ENCODE results near the gene SHQ1. TPM values are rescaled to one million over a fixed set of nuclear protein-coding genes. Genes with fewer than 3 reads are reported as not detected.

SHQ1 gene
- total and polyA plus RNA-seq, 2 donors (not counting 3 experiments of a cell fraction or from before 2014, with no cell fraction given): 7.3 to 20.6 TPM

DNA sequence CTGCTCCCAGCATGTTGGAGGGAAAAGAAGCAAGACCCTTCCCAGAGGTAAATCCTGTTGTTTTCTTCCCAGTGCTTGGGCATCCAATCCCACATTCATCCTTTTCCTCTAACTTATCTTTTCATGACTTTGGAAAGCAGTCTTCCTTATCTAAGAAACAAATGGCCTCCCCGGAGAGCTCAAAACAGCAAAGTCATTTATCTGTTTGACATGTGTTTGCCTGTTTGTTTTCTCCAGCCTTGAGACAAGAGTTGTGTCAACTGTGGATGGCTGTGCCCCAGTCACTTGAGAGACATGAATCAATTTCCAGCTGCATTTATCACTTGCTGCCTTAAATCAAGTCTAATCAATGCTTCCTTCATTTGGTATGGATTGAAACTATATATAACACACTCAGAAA is 103.9 kb downstream of the SHQ1 start:
- Histone ChIP-seq H3K4me2 (ENCODE audit: insufficient read depth, low read length) (no peak overlapping the region), H3K4me3 (replicated peaks in 1 of 3; ENCODE audit: insufficient read depth in 1 of 3, low read depth in 1 of 3, low read length in 3 of 3) (no peak overlapping the region), H3K4me1 (ENCODE audit: control insufficient read depth, extremely low read depth, insufficient read depth, low read length) (no peaks in the 10 kb centered on the region), H3K27ac (ENCODE audit: insufficient read depth, low read depth, low read length) (no peak overlapping the region), H4K20me1 (replicated peaks; ENCODE audit: control insufficient read depth, extremely low read depth, insufficient read depth, low read length) (no peaks in the 10 kb centered on the region), H2AFZ (ENCODE audit: low read depth, low read length) (no peak overlapping the region), H3K79me2 (ENCODE audit: control insufficient read depth, insufficient read depth, low read length) (no peaks in the 10 kb centered on the region), H3K27me3 (ENCODE audit: control insufficient read depth in 2 of 2, insufficient read depth in 2 of 2, low read length in 2 of 2) (no peaks in the 10 kb centered on the region), H3K9ac (replicated peaks; ENCODE audit: extremely low read depth, insufficient read depth, low read length) (no peak overlapping the region), H3K9me3 (replicated peaks; ENCODE audit: control insufficient read depth, insufficient read depth, low read length) (no peaks in the 10 kb centered on the region), H3K36me3 (ENCODE audit: control insufficient read depth in 2 of 2, extremely low read depth in 1 of 2, insufficient read depth in 2 of 2, low read length in 2 of 2) (no peaks in the 10 kb centered on the region), H3K9me1 (replicated peaks; ENCODE audit: control insufficient read depth, extremely low read depth, insufficient read depth, low read length) (no peaks in the 10 kb centered on the region)
- ChIA-PET CTCF (no interaction called here), POLR2A (no interaction called here)
- dilution Hi-C loops (cut with MboI; ENCODE audit: extremely low pct_ligation_motif_present, low sequenced_read_pairs) (no loop called here), intact Hi-C loops (cut with micrococcal nuclease) (no loop called here)
- FAIRE-seq (no peak), DNase-seq (ENCODE audit: low read depth, low spot score) (no peak)
- BruUV-seq (replicated peaks): no TSS peak
- no peak for TF ChIP-seq FOS (IDR thresholded peaks at IDR 0.05; ENCODE audit: borderline replicate concordance, insufficient read depth, low read length)
- no peak for TF ChIP-seq EZH2 (IDR thresholded peaks at IDR 0.05; ENCODE audit: borderline replicate concordance, low read depth, low read length, severe bottlenecking)
- TF ChIP-seq CTCF (IDR thresholded peaks at IDR 0.05; ENCODE audit: extremely low read depth in 1 of 2, insufficient read depth in 1 of 2, low read depth in 1 of 2, low read length in 2 of 2): no peak
- no peak for TF ChIP-seq POLR2A (IDR thresholded peaks at IDR 0.05; ENCODE audit: low read depth, low read length)
- TF ChIP-seq GATA2 (IDR thresholded peaks at IDR 0.05; ENCODE audit: insufficient read depth, insufficient read length, low read depth, low read length): no peak

All from endothelial cell of umbilical vein (primary cell).